ENCODE results near the gene WWP2. TPM values are rescaled to one million over a fixed set of nuclear protein-coding genes. Genes with fewer than 3 reads are reported as not detected.
A peak's percentile ranks its signal among the peaks of the same experiment; 100 is the strongest.
"Not testable (repeated sequence)": the region's sequence is repeated elsewhere in the genome, so short reads cannot be mapped to it uniquely, and the experiment has no call there.

Gene WWP2
- total RNA-seq, 2 donors from 2014 or later = 34.8 to 78.8 TPM

- WGBS, 2 donors = 12% methylated on average over 10 of the region's 10 CpGs
- intact Hi-C loops (cut with DNase I) = no loop called here
- no peak overlapping the region for H3K4me3 ChIP-seq
- H3K9me3 ChIP-seq = peaks cover 0 to 2% (median 0%) of the 10 kb centered on the region in 3 donors
- peaks cover 96% of the 10 kb centered on the region for H3K4me1 ChIP-seq
- DNase-seq = peak; percentile 79 to 90 (median 83)
- peak; percentile 79 for ATAC-seq
- H3K27me3 ChIP-seq = no peaks in the 10 kb centered on the region
- TF ChIP-seq POLR2A (IDR thresholded peaks at IDR 0.05) = peak in 2 of 3 donors; percentile 40 to 55
- TF ChIP-seq CTCF (IDR thresholded peaks at IDR 0.05) = peak in 1 of 7 experiments; percentile 1
- no peaks in the 10 kb centered on the region for H3K36me3 ChIP-seq (replicated peaks in 1 of 2; ENCODE audit: insufficient read depth in 1 of 2, low read depth in 2 of 2)
- peak overlapping the region; percentile 81 to 90 (median 86) for H3K27ac ChIP-seq
Measured at GRCh38 chr16:69823831-69824563, 61.9 kb downstream of the WWP2 start.

DNA sequence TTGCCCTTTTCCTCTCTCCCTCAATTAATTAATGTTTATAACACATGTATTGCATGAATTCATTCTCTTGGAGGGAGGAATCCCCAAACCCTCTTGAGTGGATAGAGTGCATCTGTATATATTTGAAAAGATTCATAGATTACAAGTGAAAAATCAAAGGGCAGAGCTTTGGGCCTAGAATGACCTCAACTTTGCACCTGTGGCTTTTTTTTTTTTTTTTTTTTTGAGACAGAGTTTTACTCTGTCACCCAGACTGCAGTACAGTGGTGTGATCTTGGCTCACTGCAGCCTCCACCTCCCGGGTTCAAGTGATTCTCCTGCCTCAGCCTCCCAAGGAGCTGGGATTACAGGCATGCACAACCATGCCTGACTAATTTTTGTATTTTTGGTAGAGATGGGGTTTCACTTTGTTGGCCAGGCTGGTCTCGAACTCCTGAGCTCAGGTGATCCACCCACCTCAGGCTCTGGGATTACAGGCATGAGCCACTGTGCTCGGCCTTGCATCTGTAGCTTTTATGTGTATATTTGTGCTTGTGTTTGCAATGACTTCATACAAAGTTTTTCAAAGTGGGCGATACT, 62.5 kb downstream of the WWP2 start:
- H3K4me3 ChIP-seq; H3K9me3 ChIP-seq; ATAC-seq; intact Hi-C loops (cut with DNase I); DNase-seq; H3K36me3 ChIP-seq (replicated peaks in 1 of 2; ENCODE audit: insufficient read depth in 1 of 2, low read depth in 2 of 2); H3K27me3 ChIP-seq: not testable (repeated sequence)
- H3K4me1 ChIP-seq = peaks cover 96% of the 10 kb centered on the region
- peak overlapping the region; percentile 81 to 90 (median 86) for H3K27ac ChIP-seq
- 65 to 69% methylated on average over 4 of the region's 4 CpGs for WGBS, 2 donors

DNA sequence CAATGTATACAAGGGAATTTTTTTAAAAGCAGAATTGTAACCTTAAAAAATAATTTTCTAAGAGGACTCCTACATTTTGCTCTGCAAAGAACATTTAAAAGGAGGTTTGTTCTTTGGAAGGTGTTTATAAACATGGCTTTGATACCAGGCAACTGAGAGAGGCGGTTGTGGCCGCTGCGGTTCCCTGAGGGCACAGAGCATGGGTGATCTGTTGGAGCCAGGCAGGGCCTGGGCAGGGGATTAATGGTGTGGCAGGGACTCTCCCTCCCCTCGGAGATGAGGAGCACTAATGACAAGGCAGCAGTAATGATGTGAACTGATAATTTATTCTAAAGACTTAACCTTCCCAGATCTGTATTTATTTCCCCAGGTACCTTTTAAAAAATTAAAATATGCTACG, 65.4 kb downstream of the WWP2 start:
- Histone ChIP-seq H3K36me3 (replicated peaks in 1 of 2; ENCODE audit: insufficient read depth in 1 of 2, low read depth in 2 of 2) (no peaks in the 10 kb centered on the region), H3K4me3 (no peak overlapping the region), H3K27ac (peak overlapping the region; percentile 28 to 88 (median 68)), H3K4me1 (peaks cover 95% of the 10 kb centered on the region), H3K27me3 (no peaks in the 10 kb centered on the region), H3K9me3 (peaks cover 0 to 2% (median 0%) of the 10 kb centered on the region in 3 donors)
- DNase-seq (peak in 3 of 4 donors; percentile 27 to 45 (median 41)), ATAC-seq (peak; percentile 22)
- WGBS, 2 donors = 39 to 41% methylated on average over 5 of the region's 5 CpGs
- no peak for TF ChIP-seq POLR2A (IDR thresholded peaks at IDR 0.05)
- no peak for TF ChIP-seq CTCF (IDR thresholded peaks at IDR 0.05)
- intact Hi-C loops (cut with DNase I) = no loop called here

DNA sequence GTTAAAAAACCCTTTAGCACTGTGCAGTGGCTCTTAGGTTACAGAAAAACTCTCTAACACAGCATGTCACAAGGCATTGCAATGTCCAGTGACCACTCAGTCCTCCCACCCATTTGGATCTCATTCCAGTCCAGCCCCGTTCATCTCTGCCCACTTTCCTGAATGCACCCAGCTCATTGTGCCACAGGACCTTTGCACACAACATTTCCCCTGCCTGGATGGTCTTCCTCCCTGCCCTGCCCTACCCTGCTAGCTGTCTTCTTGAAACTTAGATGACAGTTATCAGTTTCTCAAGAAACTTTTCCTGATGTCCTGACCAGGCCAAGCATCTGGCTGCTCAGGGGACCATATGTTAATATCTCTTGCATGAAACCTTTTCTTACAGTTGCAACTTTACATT, 67.2 kb downstream of the WWP2 start:
- Histone ChIP-seq H3K9me3 (no peaks in the 10 kb centered on the region), H3K27me3 (no peaks in the 10 kb centered on the region), H3K27ac (peak overlapping the region in 3 of 4 donors; percentile 2 to 88 (median 80)), H3K4me1 (peaks cover 95% of the 10 kb centered on the region), H3K4me3 (no peak overlapping the region), H3K36me3 (replicated peaks in 1 of 2; ENCODE audit: insufficient read depth in 1 of 2, low read depth in 2 of 2) (no peaks in the 10 kb centered on the region)
- no peak for ATAC-seq
- DNase-seq = no peak
- intact Hi-C loops (cut with DNase I) = no loop called here
- 73 to 86% methylated on average over 1 of the region's 1 CpG for WGBS, 2 donors
- no peak for TF ChIP-seq POLR2A (IDR thresholded peaks at IDR 0.05)
- TF ChIP-seq CTCF (IDR thresholded peaks at IDR 0.05) = no peak

DNA sequence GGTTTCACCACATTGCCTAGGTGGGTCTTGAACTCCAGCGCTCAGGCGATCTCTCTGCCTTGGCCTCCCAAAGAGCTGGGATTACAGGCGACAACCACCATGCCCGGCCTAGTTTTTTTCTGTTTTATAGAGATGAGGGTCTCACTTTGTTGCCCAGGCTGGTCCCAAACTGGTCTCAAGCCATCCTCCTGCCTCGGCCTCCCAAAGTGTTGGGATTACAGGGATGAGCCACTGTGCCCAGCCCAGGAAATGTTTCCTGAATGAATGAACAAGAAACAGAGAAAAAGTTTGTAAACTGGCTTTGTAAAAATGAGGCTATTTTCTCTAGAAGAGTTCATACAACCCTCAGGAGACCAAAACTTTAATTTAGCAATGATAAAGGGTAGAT, 68.0 kb downstream of the WWP2 start:
- 98 to 100% methylated on average over 5 of the region's 5 CpGs for WGBS, 2 donors
- Histone ChIP-seq H3K27ac (peak overlapping the region; percentile 77 to 88 (median 80)), H3K4me1 (peaks cover 95% of the 10 kb centered on the region), H3K9me3 (no peaks in the 10 kb centered on the region), H3K4me3 (no peak overlapping the region), H3K36me3 (replicated peaks in 1 of 2; ENCODE audit: insufficient read depth in 1 of 2, low read depth in 2 of 2) (no peaks in the 10 kb centered on the region), H3K27me3 (no peaks in the 10 kb centered on the region)
- no peak for TF ChIP-seq CTCF (IDR thresholded peaks at IDR 0.05)
- TF ChIP-seq POLR2A (IDR thresholded peaks at IDR 0.05) = no peak
- intact Hi-C loops (cut with DNase I) = no loop called here
- DNase-seq (no peak), ATAC-seq (no peak)

All from body of pancreas (tissue), 4 donors.